Caco-2 (cell line): ENCODE measurements around the gene ZNF563. TPM values are rescaled to one million over a fixed set of nuclear protein-coding genes. Genes with fewer than 3 reads are reported as not detected.

Experiments
- BruUV-seq: library from RNA; stranded (reverse); fragments of 400-500 nt; replicated peaks from 2 replicates; lab custom pipeline; 2021; lab: Mats Ljungman, UMichigan
- CTCF ChIA-PET: fragments of 300-600 bp; sonication (Branson Sonifier 250); formaldehyde crosslinking; loops from one replicate; lab custom pipeline; 2022; ENCODE audit warnings: antibody characterized with exemption; lab: Charles Lee
- POLR2A ChIA-PET: fragments of 300-600 bp; sonication (Branson Sonifier 250); formaldehyde crosslinking; loops from one replicate; lab custom pipeline; 2022; ENCODE audit warnings: antibody characterized with exemption; lab: Charles Lee
- DNase-seq, 2 experiments: peaks; one replicate each; pipeline versions ENCODE4 v3.0.0 to v3.0.0-alpha.2; 2020 to 2022
- H3K27me3 ChIP-seq: replicated peaks from 2 replicates; pipeline ENCODE4 v1.6.0; 2011; ENCODE audit warnings: low read length; ENCODE audit not compliant: control insufficient read depth, insufficient read depth
- H3K36me3 ChIP-seq: 2 replicates; pipeline ENCODE4 v1.5.1; 2011; ENCODE audit warnings: low read length; ENCODE audit not compliant: control insufficient read depth, insufficient read depth
- H3K4me1 ChIP-seq: fragments of 250-450 bp; sonication (Bioruptor Pico); 2 replicates; pipeline ENCODE4 v1.5.1; 2020; ENCODE audit warnings: mild to moderate bottlenecking
- H3K4me3 ChIP-seq: 2 replicates; pipeline ENCODE4 v1.5.1; 2011; ENCODE audit warnings: low read depth, mild to moderate bottlenecking, control low read depth, low read length
- H3K9me3 ChIP-seq: fragments of 250-450 bp; sonication (Bioruptor Pico); 2 replicates; pipeline ENCODE4 v1.5.1; 2020; ENCODE audit warnings: mild to moderate bottlenecking, moderate library complexity
- H3K27ac Mint-ChIP-seq: one replicate; pipeline ENCODE4 v1.8.0; 2022; ENCODE audit warnings: mixed read lengths; ENCODE audit not compliant: unreplicated experiment
- H3K27me3 Mint-ChIP-seq: one replicate; pipeline ENCODE4 v1.8.0; 2022; ENCODE audit warnings: mixed read lengths; ENCODE audit not compliant: insufficient read depth, unreplicated experiment
- H3K36me3 Mint-ChIP-seq: one replicate; pipeline ENCODE4 v1.8.0; 2022; ENCODE audit warnings: mild to moderate bottlenecking, mixed read lengths; ENCODE audit not compliant: insufficient read depth, unreplicated experiment
- H3K4me1 Mint-ChIP-seq: one replicate; pipeline ENCODE4 v1.8.0; 2022; ENCODE audit warnings: low read depth, mixed read lengths; ENCODE audit not compliant: unreplicated experiment
- H3K4me3 Mint-ChIP-seq: one replicate; pipeline ENCODE4 v1.8.0; 2022; ENCODE audit warnings: mild to moderate bottlenecking, moderate library complexity, mixed read lengths; ENCODE audit not compliant: unreplicated experiment
- H3K9me3 Mint-ChIP-seq: one replicate; pipeline ENCODE4 v1.8.0; 2022; ENCODE audit warnings: mixed read lengths; ENCODE audit not compliant: unreplicated experiment
- intact Hi-C: fragments of 100-400 bp; cut with micrococcal nuclease; formaldehyde crosslinking; loops from one replicate; pipeline ENCODE4 v1.10.0; 2022; ENCODE audit not compliant: unreplicated experiment
- total RNA-seq: library from RNA; stranded (reverse); gene quantifications from 2 replicates; pipeline ENCODE4 v1.2.3, GENCODE V29; 2022
- TF ChIP-seq, protein P1 (sequence below), 2 experiments: fragments of 200-600 bp in 1 of 2; IDR thresholded peaks; 1 replicate in 1 of 2; 2 replicates in 1 of 2; pipeline versions ENCODE4 v1.5.1 to v1.8.0; 2011 to 2022; ENCODE audit warnings: antibody characterized with exemption in 1 of 2, control low read depth in 1 of 2, inconsistent platforms in 1 of 2, low read depth in 1 of 2, low read length in 1 of 2, mild to moderate bottlenecking in 1 of 2, moderate library complexity in 1 of 2; ENCODE audit not compliant: insufficient read depth in 1 of 2, severe bottlenecking in 1 of 2, unreplicated experiment in 1 of 2

The ZNF563 gene
- total RNA-seq, 1 experiment from 2014 or later, result 3.0 TPM

GRCh38 chr19:12289790-12290065, 43.7 kb downstream of the ZNF563 start:
- Mint-ChIP-seq H3K4me1 (no peaks in the 10 kb centered on the region), H3K9me3 (no peaks in the 10 kb centered on the region), H3K27me3 (no peaks in the 10 kb centered on the region), H3K27ac (no peak overlapping the region), H3K36me3 (peaks cover 12% of the 10 kb centered on the region), H3K4me3 (no peak overlapping the region)
- Histone ChIP-seq H3K4me1 (peaks cover 5% of the 10 kb centered on the region; the same call in 1 of the 2 replicates), H3K36me3 (no peaks in the 10 kb centered on the region), H3K9me3 (peaks cover 10% of the 10 kb centered on the region), H3K27me3 (no peaks in the 10 kb centered on the region), H3K4me3 (no peak overlapping the region)
- intact Hi-C loops, result no loop called here
- TF ChIP-seq, protein P1, sequence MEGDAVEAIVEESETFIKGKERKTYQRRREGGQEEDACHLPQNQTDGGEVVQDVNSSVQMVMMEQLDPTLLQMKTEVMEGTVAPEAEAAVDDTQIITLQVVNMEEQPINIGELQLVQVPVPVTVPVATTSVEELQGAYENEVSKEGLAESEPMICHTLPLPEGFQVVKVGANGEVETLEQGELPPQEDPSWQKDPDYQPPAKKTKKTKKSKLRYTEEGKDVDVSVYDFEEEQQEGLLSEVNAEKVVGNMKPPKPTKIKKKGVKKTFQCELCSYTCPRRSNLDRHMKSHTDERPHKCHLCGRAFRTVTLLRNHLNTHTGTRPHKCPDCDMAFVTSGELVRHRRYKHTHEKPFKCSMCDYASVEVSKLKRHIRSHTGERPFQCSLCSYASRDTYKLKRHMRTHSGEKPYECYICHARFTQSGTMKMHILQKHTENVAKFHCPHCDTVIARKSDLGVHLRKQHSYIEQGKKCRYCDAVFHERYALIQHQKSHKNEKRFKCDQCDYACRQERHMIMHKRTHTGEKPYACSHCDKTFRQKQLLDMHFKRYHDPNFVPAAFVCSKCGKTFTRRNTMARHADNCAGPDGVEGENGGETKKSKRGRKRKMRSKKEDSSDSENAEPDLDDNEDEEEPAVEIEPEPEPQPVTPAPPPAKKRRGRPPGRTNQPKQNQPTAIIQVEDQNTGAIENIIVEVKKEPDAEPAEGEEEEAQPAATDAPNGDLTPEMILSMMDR (IDR thresholded peaks at IDR 0.05; ENCODE audit: insufficient read depth in 1 of 2, low read depth in 1 of 2, low read length in 1 of 2, severe bottlenecking in 1 of 2, unreplicated experiment in 1 of 2), result no peak
- ChIA-PET CTCF (no interaction called here), POLR2A (no interaction called here)
- BruUV-seq, result no TSS peak
- DNase-seq, result no peak

DNA sequence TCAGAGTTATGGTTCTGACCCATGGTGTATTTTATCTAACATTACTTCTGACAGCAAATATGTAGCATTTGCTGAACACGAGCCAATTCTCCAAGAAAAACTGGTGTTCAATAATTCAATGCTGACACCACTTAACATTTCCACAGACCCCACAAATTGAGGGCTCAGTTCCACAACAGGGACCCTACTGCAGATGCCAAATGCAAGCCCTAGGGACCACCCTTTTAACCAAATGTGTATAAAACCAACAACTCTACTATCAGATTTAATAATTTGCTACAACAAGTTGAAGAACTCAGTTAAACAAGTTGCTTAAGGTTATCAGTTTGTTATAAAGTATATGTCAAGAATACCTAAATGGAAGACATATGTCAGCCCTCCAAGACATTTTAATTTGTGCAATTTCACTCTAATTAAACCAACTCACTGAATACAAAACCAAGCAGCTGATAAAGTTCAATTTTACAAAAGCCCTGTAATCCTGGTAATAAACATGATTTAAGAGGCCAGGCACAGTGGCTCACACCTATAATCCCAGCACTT, 45.4 kb downstream of the ZNF563 start:
- Mint-ChIP-seq H3K36me3 (no peaks in the 10 kb centered on the region), H3K27ac (no peak overlapping the region), H3K9me3 (no peaks in the 10 kb centered on the region), H3K4me1 (no peaks in the 10 kb centered on the region), H3K4me3 (no peak overlapping the region), H3K27me3 (no peaks in the 10 kb centered on the region)
- ChIA-PET POLR2A (no interaction called here), CTCF (no interaction called here)
- Histone ChIP-seq H3K27me3 (no peaks in the 10 kb centered on the region), H3K4me1 (no peaks in the 10 kb centered on the region; the same call in 1 of the 2 replicates), H3K36me3 (no peaks in the 10 kb centered on the region), H3K4me3 (no peak overlapping the region), H3K9me3 (peaks cover 10% of the 10 kb centered on the region)
- TF ChIP-seq, protein P1 (IDR thresholded peaks at IDR 0.05; ENCODE audit: insufficient read depth in 1 of 2, low read depth in 1 of 2, low read length in 1 of 2, severe bottlenecking in 1 of 2, unreplicated experiment in 1 of 2), result no peak
- no TSS peak for BruUV-seq
- DNase-seq, result no peak
- intact Hi-C loops, result no loop called here

DNA sequence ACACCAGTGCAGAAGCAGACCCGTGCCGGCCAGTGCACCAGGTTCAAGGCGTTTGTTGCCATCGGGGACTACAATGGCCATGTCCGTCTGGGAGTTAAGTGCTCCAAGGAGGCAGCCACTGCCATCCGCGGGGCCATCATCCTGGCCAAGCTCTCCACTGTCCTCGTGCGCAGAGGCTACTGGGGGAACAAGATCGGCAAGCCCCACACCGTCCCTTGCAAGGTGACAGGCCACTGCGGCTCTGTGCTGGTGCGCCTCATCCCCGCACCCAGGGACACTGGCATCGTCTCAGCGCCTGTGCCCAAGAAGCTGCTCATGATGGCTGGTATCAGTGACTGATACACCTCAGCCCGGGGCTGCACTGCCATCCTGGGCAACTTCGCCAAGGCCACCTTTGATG, 48.8 kb downstream of the ZNF563 start:
- CTCF ChIA-PET, result no interaction called here
- POLR2A ChIA-PET, result no interaction called here
- TF ChIP-seq, protein P1 (IDR thresholded peaks at IDR 0.05; ENCODE audit: insufficient read depth in 1 of 2, low read depth in 1 of 2, low read length in 1 of 2, severe bottlenecking in 1 of 2, unreplicated experiment in 1 of 2), result no peak

More for the DNA sequence above, 48.8 kb downstream of the ZNF563 start:
- H3K27me3 Mint-ChIP-seq, result no peaks in the 10 kb centered on the region
- H3K4me1 ChIP-seq, result no peaks in the 10 kb centered on the region
- H3K9me3 ChIP-seq, result peaks cover 5% of the 10 kb centered on the region; the same call in 1 of the 2 replicates
- no peak overlapping the region for H3K4me3 ChIP-seq
- no peak overlapping the region for H3K27ac Mint-ChIP-seq
- H3K4me1 Mint-ChIP-seq, result no peaks in the 10 kb centered on the region
- intact Hi-C loops, result no loop called here
- H3K9me3 Mint-ChIP-seq, result no peaks in the 10 kb centered on the region
- H3K36me3 Mint-ChIP-seq, result no peaks in the 10 kb centered on the region
- no peak for DNase-seq
- no peaks in the 10 kb centered on the region for H3K36me3 ChIP-seq
- no TSS peak for BruUV-seq
- H3K4me3 Mint-ChIP-seq, result no peak overlapping the region
- no peaks in the 10 kb centered on the region for H3K27me3 ChIP-seq
